ENCODE results near the gene STK38L. TPM values are rescaled to one million over a fixed set of nuclear protein-coding genes. Genes with fewer than 3 reads are reported as not detected.

STK38L gene
- total RNA-seq, 3 donors from 2014 or later = 29.4 to 48.8 (median 37.9) TPM

DNA sequence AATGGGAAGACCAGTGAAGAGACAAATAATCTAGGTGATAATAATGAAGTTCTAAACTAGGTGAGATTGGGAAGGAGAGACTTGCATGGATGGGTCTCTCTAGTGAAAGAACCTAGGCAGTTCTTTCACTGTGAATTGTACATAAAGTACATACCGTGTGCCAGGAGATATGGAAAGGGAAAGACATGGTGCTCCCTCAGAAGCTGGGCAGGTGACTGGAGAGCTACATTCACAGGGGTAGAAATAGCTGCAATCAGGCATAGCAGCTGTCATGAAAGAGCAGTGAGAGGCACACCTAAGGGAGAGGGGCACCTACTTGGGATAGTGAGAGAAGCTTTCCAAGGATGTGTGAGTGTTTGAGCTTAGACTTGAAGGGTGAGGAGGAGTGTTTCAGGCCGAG lies 9.3 kb downstream of the STK38L start:
- DNase-seq (ENCODE audit: low spot score in 2 of 2) = no peak
- TF ChIP-seq CTCF (IDR thresholded peaks at IDR 0.05) (no peak), POLR2AphosphoS5 (IDR thresholded peaks at IDR 0.05) (no peak), POLR2A (IDR thresholded peaks at IDR 0.05) (no peak)
- no peak overlapping the region for H3K27ac ChIP-seq
- H3K9me3 ChIP-seq = no peaks in the 10 kb centered on the region
- H3K36me3 ChIP-seq = no peaks in the 10 kb centered on the region
- H3K27me3 ChIP-seq = no peaks in the 10 kb centered on the region
- H3K4me3 ChIP-seq = no peak overlapping the region
- intact Hi-C loops (cut with DNase I; ENCODE audit: low total_unique reads) = no loop called here
- no peaks in the 10 kb centered on the region for H3K4me1 ChIP-seq

DNA sequence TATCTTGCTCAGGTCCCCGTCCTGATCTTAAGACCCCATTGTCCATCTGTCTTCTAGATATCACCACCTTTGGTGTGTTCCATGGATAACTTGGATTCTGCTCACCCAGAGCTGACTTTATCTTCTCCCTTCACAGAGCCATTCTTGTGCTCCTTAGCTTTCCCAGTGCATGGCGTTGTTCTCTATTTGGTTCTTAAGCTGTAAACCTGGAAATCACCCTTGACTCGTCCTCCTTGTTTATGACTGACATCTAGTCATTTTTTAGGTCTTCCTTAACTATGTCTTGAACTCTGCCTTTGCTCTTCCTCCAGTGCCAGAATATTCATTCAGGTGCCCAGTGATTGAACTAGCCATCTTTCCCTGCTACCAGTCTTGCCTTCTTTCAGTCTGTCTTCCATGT lies 11.7 kb downstream of the STK38L start:
- H3K9me3 ChIP-seq = no peaks in the 10 kb centered on the region
- no peak overlapping the region for H3K4me3 ChIP-seq
- H3K36me3 ChIP-seq = no peaks in the 10 kb centered on the region
- H3K27me3 ChIP-seq = no peaks in the 10 kb centered on the region
- DNase-seq (ENCODE audit: low spot score in 2 of 2) = no peak
- TF ChIP-seq CTCF (IDR thresholded peaks at IDR 0.05) = no peak
- TF ChIP-seq POLR2A (IDR thresholded peaks at IDR 0.05) = no peak
- TF ChIP-seq POLR2AphosphoS5 (IDR thresholded peaks at IDR 0.05) = no peak
- intact Hi-C loops (cut with DNase I; ENCODE audit: low total_unique reads) = no loop called here
- H3K27ac ChIP-seq = no peak overlapping the region
- no peaks in the 10 kb centered on the region for H3K4me1 ChIP-seq

DNA sequence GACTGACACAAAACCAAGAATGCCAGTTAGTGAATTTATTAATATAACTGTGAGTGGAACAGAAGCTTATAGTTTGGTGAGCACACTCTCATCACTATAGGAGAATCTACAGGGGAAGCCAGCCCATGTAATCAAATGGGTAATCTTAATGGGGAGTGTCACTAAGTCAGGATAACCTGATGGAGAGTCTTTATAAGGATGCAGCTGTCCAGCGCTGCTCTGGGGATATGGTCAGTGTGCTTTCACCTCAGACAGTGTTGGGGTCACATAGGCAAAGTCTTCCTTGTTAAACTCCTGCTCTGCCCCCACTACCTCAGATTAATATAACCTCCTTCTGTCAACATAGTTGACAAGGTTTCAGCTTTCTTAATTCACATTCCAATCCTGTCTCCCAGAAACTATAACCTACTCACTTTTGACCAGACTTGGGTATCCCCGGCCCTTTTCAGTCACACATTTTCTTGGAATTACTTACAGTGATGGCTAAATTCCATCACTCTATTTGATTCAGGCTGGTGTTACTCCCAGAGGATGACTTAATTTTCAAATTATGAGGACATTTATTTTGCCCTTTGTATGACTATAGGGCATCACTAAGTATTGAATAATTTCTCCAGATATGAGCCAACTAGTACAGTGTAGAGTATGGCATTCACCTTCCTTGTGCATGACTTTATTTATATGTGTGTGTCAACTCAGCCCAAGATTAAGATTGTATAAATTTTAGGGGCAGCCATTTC lies 13.2 kb downstream of the STK38L start:
- Histone ChIP-seq H3K36me3 (no peaks in the 10 kb centered on the region), H3K4me1 (peaks cover 0 to 9% of the 10 kb centered on the region in 2 donors), H3K27ac (no peak overlapping the region), H3K27me3 (no peaks in the 10 kb centered on the region), H3K4me3 (no peak overlapping the region), H3K9me3 (no peaks in the 10 kb centered on the region)
- intact Hi-C loops (cut with DNase I; ENCODE audit: low total_unique reads) = no loop called here
- TF ChIP-seq POLR2A (IDR thresholded peaks at IDR 0.05) = no peak
- no peak for DNase-seq (ENCODE audit: low spot score in 2 of 2)

- Histone ChIP-seq H3K4me1 (peaks cover 0 to 9% of the 10 kb centered on the region in 2 donors), H3K36me3 (no peaks in the 10 kb centered on the region), H3K9me3 (no peaks in the 10 kb centered on the region), H3K4me3 (no peak overlapping the region), H3K27ac (peak overlapping the region; percentile 29 to 68), H3K27me3 (no peaks in the 10 kb centered on the region)
- no peak for DNase-seq (ENCODE audit: low spot score in 2 of 2)
- TF ChIP-seq POLR2AphosphoS5 (IDR thresholded peaks at IDR 0.05) = no peak
- no peak for TF ChIP-seq POLR2A (IDR thresholded peaks at IDR 0.05)
- TF ChIP-seq CTCF (IDR thresholded peaks at IDR 0.05) = no peak
- intact Hi-C loops (cut with DNase I; ENCODE audit: low total_unique reads) = no loop called here
These were observed 16.7 kb downstream of the STK38L start for GRCh38 chr12:27260746-27261145.

DNA sequence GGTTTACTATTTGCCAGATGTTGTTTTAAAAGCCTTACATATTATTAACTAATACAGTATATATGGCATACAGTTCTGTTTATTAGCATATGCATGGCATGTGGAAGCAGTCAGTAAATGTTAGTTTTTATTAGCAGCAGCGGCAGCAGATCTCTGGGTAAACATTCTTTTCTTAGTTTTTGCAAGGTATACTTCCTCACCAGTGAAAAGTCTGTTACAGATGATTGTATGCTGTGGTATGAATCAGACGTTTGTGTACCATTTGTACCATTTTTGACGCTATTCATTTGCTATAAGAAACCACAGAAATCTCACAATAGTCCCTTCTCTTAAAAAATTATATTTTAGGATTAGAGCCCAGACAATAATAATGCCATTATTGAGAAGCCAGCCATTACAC lies 17.8 kb downstream of the STK38L start:
- Histone ChIP-seq H3K27me3 (no peaks in the 10 kb centered on the region), H3K36me3 (no peaks in the 10 kb centered on the region), H3K9me3 (no peaks in the 10 kb centered on the region), H3K4me3 (no peak overlapping the region), H3K4me1 (peaks cover 0 to 9% of the 10 kb centered on the region in 2 donors), H3K27ac (no peak overlapping the region)
- TF ChIP-seq POLR2AphosphoS5 (IDR thresholded peaks at IDR 0.05) (no peak), CTCF (IDR thresholded peaks at IDR 0.05) (no peak), POLR2A (IDR thresholded peaks at IDR 0.05) (no peak)
- DNase-seq (ENCODE audit: low spot score in 2 of 2) = no peak
- intact Hi-C loops (cut with DNase I; ENCODE audit: low total_unique reads) = no loop called here
